Measurements from ENCODE around the gene CFB. TPM values are rescaled to one million over a fixed set of nuclear protein-coding genes. Genes with fewer than 3 reads are reported as not detected.
A peak's percentile ranks its signal among the peaks of the same experiment; 100 is the strongest.

Gene CFB
- total and polyA plus RNA-seq, 9 of the 15 experiments (the other 6 are each of a cell fraction or from before 2014, with no cell fraction given): 0.08 to 0.91 (median 0.22) TPM; not detected in 4

GRCh38 chr6:31969712-31970603 lies 24.1 kb downstream of the CFB start (continued):
- 0 out of 2 replicates have a peak, but pooled peaks have one; percentile 29 for TF ChIP-seq ATF4 (CRISPR knock-in tag; IDR thresholded peaks at IDR 0.05)
- TF ChIP-seq SIRT6 (IDR thresholded peaks at IDR 0.05; ENCODE audit: low read depth, low read length): no peak
- TF ChIP-seq ERF (CRISPR knock-in tag; IDR thresholded peaks at IDR 0.05): 0 out of 2 replicates have a peak, but pooled peaks have one; percentile 22
- 0 out of 2 replicates have a peak, but pooled peaks have one; percentile 10 for TF ChIP-seq RREB1 (CRISPR knock-in tag; IDR thresholded peaks at IDR 0.05)
- peak; percentile 92 for TF ChIP-seq DPF2 (IDR thresholded peaks at IDR 0.05)
- TF ChIP-seq SMARCC2 (IDR thresholded peaks at IDR 0.05; ENCODE audit: low read depth): 0 out of 2 replicates have a peak, but pooled peaks have one; percentile 54
- no peak for TF ChIP-seq GABPB1 (CRISPR knock-in tag; IDR thresholded peaks at IDR 0.05)
- peak; percentile 18; the same call in 1 of the 2 replicates for TF ChIP-seq PKNOX1 (IDR thresholded peaks at IDR 0.05)
- TF ChIP-seq TSC22D4 (tag; IDR thresholded peaks at IDR 0.05): no peak
- TF ChIP-seq CBFA2T2 (conservative IDR thresholded peaks at IDR 0.05): peak; percentile 40; the same call in 1 of the 2 replicates
- TF ChIP-seq KDM1A (IDR thresholded peaks at IDR 0.05): peak; percentile 55 to 84; a peak in 3 of 4 replicates
- TF ChIP-seq E2F3 (CRISPR knock-in tag; IDR thresholded peaks at IDR 0.05): 0 out of 2 replicates have a peak, but pooled peaks have one; percentile 13
- TF ChIP-seq PHF21A (IDR thresholded peaks at IDR 0.05; ENCODE audit: borderline replicate concordance, low read depth): peak; percentile 98
- TF ChIP-seq, protein P1, sequence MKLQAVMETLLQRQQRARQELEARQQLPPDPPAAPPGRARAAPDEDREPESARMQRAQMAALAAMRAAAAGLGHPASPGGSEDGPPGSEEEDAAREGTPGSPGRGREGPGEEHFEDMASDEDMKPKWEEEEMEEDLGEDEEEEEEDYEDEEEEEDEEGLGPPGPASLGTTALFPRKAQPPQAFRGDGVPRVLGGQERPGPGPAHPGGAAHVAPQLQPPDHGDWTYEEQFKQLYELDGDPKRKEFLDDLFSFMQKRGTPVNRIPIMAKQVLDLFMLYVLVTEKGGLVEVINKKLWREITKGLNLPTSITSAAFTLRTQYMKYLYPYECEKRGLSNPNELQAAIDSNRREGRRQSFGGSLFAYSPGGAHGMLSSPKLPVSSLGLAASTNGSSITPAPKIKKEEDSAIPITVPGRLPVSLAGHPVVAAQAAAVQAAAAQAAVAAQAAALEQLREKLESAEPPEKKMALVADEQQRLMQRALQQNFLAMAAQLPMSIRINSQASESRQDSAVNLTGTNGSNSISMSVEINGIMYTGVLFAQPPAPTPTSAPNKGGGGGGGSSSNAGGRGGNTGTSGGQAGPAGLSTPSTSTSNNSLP (IDR thresholded peaks at IDR 0.05; ENCODE audit: borderline replicate concordance, low read depth, low read length): peak; percentile 68; the same call in 1 of the 2 replicates
- no peak for TF ChIP-seq BRD4 (IDR thresholded peaks at IDR 0.05)
- TF ChIP-seq NFE2 (IDR thresholded peaks at IDR 0.05; ENCODE audit: low read depth): peak; percentile 96
- peak; percentile 75; the same call in 1 of the 2 replicates for TF ChIP-seq LARP7 (IDR thresholded peaks at IDR 0.05)
- peak; percentile 75; the same call in 1 of the 2 replicates for TF ChIP-seq SMARCE1 (IDR thresholded peaks at IDR 0.05)
- no peak for TF ChIP-seq ZNF239 (CRISPR knock-in tag; IDR thresholded peaks at IDR 0.05)
